Measurements from ENCODE around the gene MARCKSL1. TPM values are rescaled to one million over a fixed set of nuclear protein-coding genes. Genes with fewer than 3 reads are reported as not detected.
A peak's percentile ranks its signal among the peaks of the same experiment; 100 is the strongest.

MARCKSL1 gene
- total and polyA plus RNA-seq, 2 of the 13 experiments (the other 11 are each of a cell fraction or from before 2014, with no cell fraction given): 81.9 to 155 TPM

GRCh38 chr1:32291708-32292538, 44.1 kb downstream of the MARCKSL1 start, which contains the start of gene HDAC1 (continued):
- TF ChIP-seq, protein P1, sequence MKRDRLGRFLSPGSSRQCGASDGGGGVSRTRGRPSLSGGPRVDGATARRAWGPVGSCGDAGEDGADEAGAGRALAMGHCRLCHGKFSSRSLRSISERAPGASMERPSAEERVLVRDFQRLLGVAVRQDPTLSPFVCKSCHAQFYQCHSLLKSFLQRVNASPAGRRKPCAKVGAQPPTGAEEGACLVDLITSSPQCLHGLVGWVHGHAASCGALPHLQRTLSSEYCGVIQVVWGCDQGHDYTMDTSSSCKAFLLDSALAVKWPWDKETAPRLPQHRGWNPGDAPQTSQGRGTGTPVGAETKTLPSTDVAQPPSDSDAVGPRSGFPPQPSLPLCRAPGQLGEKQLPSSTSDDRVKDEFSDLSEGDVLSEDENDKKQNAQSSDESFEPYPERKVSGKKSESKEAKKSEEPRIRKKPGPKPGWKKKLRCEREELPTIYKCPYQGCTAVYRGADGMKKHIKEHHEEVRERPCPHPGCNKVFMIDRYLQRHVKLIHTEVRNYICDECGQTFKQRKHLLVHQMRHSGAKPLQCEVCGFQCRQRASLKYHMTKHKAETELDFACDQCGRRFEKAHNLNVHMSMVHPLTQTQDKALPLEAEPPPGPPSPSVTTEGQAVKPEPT (CRISPR knock-in tag; IDR thresholded peaks at IDR 0.05; ENCODE audit: low read depth): no peak
- no peak for TF ChIP-seq ZNF7 (CRISPR knock-in tag; IDR thresholded peaks at IDR 0.05)
- no peak for TF ChIP-seq ZNF549 (CRISPR knock-in tag; IDR thresholded peaks at IDR 0.05)
- no peak for TF ChIP-seq ZNF180 (CRISPR knock-in tag; IDR thresholded peaks at IDR 0.05; ENCODE audit: borderline replicate concordance, low read depth)
- peak; percentile 5; the same call in 1 of the 2 replicates for TF ChIP-seq HDAC2 (CRISPR knock-in tag; IDR thresholded peaks at IDR 0.05)
- no peak for TF ChIP-seq ZNF326 (CRISPR knock-in tag; IDR thresholded peaks at IDR 0.05; ENCODE audit: borderline replicate concordance)
- no peak for TF ChIP-seq ZNF34 (CRISPR knock-in tag; IDR thresholded peaks at IDR 0.05; ENCODE audit: borderline replicate concordance)
- TF ChIP-seq ZNF446 (CRISPR knock-in tag; IDR thresholded peaks at IDR 0.05): no peak
- TF ChIP-seq, protein P2, sequence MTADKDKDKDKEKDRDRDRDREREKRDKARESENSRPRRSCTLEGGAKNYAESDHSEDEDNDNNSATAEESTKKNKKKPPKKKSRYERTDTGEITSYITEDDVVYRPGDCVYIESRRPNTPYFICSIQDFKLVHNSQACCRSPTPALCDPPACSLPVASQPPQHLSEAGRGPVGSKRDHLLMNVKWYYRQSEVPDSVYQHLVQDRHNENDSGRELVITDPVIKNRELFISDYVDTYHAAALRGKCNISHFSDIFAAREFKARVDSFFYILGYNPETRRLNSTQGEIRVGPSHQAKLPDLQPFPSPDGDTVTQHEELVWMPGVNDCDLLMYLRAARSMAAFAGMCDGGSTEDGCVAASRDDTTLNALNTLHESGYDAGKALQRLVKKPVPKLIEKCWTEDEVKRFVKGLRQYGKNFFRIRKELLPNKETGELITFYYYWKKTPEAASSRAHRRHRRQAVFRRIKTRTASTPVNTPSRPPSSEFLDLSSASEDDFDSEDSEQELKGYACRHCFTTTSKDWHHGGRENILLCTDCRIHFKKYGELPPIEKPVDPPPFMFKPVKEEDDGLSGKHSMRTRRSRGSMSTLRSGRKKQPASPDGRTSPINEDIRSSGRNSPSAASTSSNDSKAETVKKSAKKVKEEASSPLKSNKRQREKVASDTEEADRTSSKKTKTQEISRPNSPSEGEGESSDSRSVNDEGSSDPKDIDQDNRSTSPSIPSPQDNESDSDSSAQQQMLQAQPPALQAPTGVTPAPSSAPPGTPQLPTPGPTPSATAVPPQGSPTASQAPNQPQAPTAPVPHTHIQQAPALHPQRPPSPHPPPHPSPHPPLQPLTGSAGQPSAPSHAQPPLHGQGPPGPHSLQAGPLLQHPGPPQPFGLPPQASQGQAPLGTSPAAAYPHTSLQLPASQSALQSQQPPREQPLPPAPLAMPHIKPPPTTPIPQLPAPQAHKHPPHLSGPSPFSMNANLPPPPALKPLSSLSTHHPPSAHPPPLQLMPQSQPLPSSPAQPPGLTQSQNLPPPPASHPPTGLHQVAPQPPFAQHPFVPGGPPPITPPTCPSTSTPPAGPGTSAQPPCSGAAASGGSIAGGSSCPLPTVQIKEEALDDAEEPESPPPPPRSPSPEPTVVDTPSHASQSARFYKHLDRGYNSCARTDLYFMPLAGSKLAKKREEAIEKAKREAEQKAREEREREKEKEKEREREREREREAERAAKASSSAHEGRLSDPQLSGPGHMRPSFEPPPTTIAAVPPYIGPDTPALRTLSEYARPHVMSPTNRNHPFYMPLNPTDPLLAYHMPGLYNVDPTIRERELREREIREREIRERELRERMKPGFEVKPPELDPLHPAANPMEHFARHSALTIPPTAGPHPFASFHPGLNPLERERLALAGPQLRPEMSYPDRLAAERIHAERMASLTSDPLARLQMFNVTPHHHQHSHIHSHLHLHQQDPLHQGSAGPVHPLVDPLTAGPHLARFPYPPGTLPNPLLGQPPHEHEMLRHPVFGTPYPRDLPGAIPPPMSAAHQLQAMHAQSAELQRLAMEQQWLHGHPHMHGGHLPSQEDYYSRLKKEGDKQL (CRISPR knock-in tag; IDR thresholded peaks at IDR 0.05; ENCODE audit: low read depth): no peak
- TF ChIP-seq CCDC6 (CRISPR knock-in tag; IDR thresholded peaks at IDR 0.05): no peak
- TF ChIP-seq PRDM15 (CRISPR knock-in tag; IDR thresholded peaks at IDR 0.05): no peak
- no peak for TF ChIP-seq CENPBD1 (CRISPR knock-in tag; IDR thresholded peaks at IDR 0.05; ENCODE audit: borderline replicate concordance, low read depth)
- no peak for TF ChIP-seq TP53 (CRISPR knock-in tag; conservative IDR thresholded peaks at IDR 0.05)
- peak; percentile 49 to 51; a peak in 3 of 4 replicates for TF ChIP-seq HMGXB4 (CRISPR knock-in tag; IDR thresholded peaks at IDR 0.05; ENCODE audit: borderline replicate concordance in 1 of 2, low read depth in 1 of 2)

Measured in HepG2 (cell line).